GM12873 (cell line): ENCODE measurements around the gene PDCD11.

Experiments
- TF ChIP-seq, protein P1 (sequence below): IDR thresholded peaks from 2 replicates; pipeline ENCODE4 v1.5.1; 2012; ENCODE audit warnings: low read depth, mild to moderate bottlenecking, moderate library complexity, low read length, control low read depth; ENCODE audit not compliant: insufficient read depth; ENCODE audit errors: missing control alignments

Gene PDCD11

DNA sequence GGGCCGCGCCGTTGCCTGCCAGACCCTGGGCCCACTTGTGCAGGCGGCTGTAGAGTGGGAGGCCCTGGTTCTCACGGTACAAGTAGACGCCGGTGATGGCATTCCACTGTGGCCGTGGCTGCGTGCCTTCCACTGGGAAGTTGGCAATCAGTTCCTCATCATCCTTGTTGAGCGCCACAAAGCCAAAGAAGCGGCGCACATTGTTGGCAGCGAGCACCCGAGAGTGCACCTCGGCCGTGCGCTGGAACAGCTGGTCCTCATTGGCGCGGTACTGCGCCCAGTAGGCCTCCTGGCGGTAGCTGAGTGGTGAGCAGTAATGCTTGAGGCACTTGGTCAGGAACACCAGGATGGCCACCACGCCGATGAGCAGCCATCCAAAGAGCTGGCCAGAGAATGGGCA is 50.8 kb downstream of the PDCD11 start:
- TF ChIP-seq, protein P1, sequence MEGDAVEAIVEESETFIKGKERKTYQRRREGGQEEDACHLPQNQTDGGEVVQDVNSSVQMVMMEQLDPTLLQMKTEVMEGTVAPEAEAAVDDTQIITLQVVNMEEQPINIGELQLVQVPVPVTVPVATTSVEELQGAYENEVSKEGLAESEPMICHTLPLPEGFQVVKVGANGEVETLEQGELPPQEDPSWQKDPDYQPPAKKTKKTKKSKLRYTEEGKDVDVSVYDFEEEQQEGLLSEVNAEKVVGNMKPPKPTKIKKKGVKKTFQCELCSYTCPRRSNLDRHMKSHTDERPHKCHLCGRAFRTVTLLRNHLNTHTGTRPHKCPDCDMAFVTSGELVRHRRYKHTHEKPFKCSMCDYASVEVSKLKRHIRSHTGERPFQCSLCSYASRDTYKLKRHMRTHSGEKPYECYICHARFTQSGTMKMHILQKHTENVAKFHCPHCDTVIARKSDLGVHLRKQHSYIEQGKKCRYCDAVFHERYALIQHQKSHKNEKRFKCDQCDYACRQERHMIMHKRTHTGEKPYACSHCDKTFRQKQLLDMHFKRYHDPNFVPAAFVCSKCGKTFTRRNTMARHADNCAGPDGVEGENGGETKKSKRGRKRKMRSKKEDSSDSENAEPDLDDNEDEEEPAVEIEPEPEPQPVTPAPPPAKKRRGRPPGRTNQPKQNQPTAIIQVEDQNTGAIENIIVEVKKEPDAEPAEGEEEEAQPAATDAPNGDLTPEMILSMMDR: no peak

DNA sequence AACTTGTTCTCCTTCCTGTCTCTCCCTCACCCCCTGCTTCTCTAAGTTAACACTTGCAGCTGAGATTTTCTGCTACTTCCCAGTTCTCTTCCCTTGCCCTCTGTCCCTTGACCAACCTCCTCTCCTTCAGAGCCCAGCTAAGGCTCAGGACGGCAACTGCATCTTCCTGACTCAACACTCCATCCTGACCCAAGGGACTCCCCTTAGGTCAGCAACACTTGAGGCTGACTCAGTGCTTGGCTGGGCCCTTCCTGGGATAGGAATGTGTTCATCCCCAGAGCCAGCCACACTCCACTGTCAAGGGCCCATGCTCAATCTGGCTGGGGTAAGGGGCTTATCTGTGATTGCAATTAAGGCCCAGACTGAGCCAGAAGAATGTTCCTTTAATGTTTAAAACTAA is 52.3 kb downstream of the PDCD11 start:
- TF ChIP-seq, protein P1: no peak

- TF ChIP-seq, protein P1: no peak
These were observed 53.0 kb downstream of the PDCD11 start for GRCh38 chr10:103449208-103450144.

DNA sequence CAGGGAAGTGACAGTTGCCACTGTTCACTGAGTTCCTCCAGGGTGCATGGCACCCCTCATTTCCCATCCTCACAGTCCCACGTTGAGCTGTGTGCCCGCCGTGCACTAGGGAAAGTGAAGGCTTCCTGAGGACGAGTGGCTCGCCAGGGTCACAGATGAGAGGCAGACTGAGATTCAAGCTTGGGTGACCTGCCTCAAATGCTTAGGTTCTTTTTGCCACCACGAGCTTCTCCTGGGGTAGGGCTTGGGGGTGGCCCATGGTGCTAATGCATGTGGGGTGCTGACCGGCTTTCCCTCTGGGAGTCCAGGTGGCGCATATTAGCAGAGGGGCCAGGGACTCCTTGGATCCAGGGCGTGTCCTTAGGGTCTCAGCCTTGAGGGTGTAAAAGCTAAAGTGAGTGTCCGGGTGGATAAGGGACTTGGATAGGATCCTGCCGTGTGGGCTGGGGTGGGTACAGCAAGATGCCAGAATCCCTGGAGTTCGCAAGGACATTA is 53.8 kb downstream of the PDCD11 start:
- TF ChIP-seq, protein P1: no peak

DNA sequence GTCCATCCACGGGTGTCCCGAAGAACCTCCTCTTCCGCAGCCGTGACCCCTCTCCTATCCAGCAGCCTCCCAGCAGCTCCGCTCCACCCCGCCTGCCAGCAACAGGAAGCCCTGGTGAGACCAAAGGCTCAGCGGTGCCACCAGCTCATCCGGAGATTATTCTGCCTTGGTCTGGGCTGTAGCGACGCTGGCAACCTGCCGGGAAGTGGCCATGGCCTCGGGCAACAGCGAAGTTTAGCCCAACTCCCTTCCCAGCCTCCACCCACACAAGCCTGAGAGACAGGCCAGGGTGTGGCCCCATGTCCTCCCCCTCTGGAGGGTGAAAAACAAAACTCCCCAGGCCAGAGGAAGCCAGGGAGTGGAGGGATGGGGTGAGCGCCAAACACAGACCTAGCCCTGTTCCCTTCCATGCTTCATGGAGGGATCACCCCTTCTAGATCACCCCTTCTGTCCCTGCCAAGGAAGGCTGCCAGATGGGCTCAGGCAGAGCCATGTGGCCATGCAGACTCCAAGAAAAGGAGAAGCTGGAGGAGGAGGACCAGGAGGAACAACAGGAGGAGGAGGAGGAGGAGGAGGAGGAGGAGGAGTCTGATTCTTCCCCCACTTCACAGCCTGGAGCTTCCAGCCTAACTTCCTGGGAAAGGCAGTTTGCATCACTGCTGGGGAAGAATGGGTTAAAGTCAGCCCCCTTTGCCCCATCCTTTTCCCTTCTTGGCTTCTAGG is 54.8 kb downstream of the PDCD11 start:
- TF ChIP-seq, protein P1: no peak

GRCh38 chr10:103451831-103452505 is 55.5 kb downstream of the PDCD11 start, which contains the start of gene CALHM2:
Gene CALHM2, minus strand, starts transcription at chr10:103452370. Its CDS starts 2,429 bp downstream, at chr10:103449941.
- TF ChIP-seq, protein P1: no peak
